Trophoblast cell (in vitro differentiated cells and primary cell): ENCODE measurements around the gene BPIFB2.

Experiments
- DNase-seq, 2 donors: peaks; one replicate each; pipeline ENCODE4 v3.0.0-alpha.2; 2016
- H2AFZ ChIP-seq: 2 replicates; pipeline ENCODE4 v1.6.1; 2013; ENCODE audit warnings: low read length, moderate library complexity, mild to moderate bottlenecking; ENCODE audit not compliant: insufficient read depth, poor library complexity
- H2AK5ac ChIP-seq: 2 replicates; pipeline ENCODE4 v1.6.1; 2013; ENCODE audit warnings: mild to moderate bottlenecking, low read length
- H2BK120ac ChIP-seq: 2 replicates; pipeline ENCODE4 v1.6.1; 2013; ENCODE audit warnings: low read length, mild to moderate bottlenecking, moderate library complexity; ENCODE audit not compliant: insufficient read depth, poor library complexity
- H2BK12ac ChIP-seq: 2 replicates; pipeline ENCODE4 v1.6.1; 2013; ENCODE audit warnings: mild to moderate bottlenecking, low read length, moderate library complexity
- H2BK5ac ChIP-seq: 2 replicates; pipeline ENCODE4 v1.6.1; 2013; ENCODE audit warnings: low read length, low read depth, moderate library complexity, mild to moderate bottlenecking; ENCODE audit not compliant: poor library complexity
- H3K14ac ChIP-seq: 2 replicates; pipeline ENCODE4 v1.6.1; 2013; ENCODE audit warnings: mild to moderate bottlenecking, low read length
- H3K18ac ChIP-seq: 2 replicates; pipeline ENCODE4 v1.6.1; 2013; ENCODE audit warnings: mild to moderate bottlenecking, low read length
- H3K23ac ChIP-seq: 2 replicates; pipeline ENCODE4 v1.6.1; 2013; ENCODE audit warnings: low read length
- H3K27ac ChIP-seq: 2 replicates; pipeline ENCODE4 v1.5.1; 2013; ENCODE audit warnings: low read depth, mild to moderate bottlenecking, inconsistent platforms, low read length, moderate library complexity
- H3K27me3 ChIP-seq: 2 replicates; pipeline ENCODE4 v1.6.1; 2013; ENCODE audit warnings: inconsistent platforms, mild to moderate bottlenecking, low read length, moderate library complexity; ENCODE audit not compliant: insufficient read depth
- H3K36me3 ChIP-seq, 2 experiments: 1 replicate in 1 of 2; 2 replicates in 1 of 2; pipeline ENCODE4 v1.6.1; 2013; ENCODE audit warnings: low read length in 2 of 2, mild to moderate bottlenecking in 2 of 2, moderate library complexity in 1 of 2; ENCODE audit not compliant: insufficient read depth in 2 of 2, control insufficient read depth in 1 of 2
- H3K4ac ChIP-seq: 2 replicates; pipeline ENCODE4 v1.6.1; 2013; ENCODE audit warnings: low read depth, mild to moderate bottlenecking, low read length, moderate library complexity
- H3K4me1 ChIP-seq, 2 experiments: 1 replicate in 1 of 2; 2 replicates in 1 of 2; pipeline ENCODE4 v1.6.1; 2013; ENCODE audit warnings: low read length in 2 of 2, mild to moderate bottlenecking in 2 of 2, moderate library complexity in 1 of 2; ENCODE audit not compliant: insufficient read depth in 2 of 2, control insufficient read depth in 1 of 2
- H3K4me2 ChIP-seq: 2 replicates; pipeline ENCODE4 v1.6.1; 2013; ENCODE audit warnings: inconsistent platforms, mild to moderate bottlenecking, low read length, moderate library complexity
- H3K4me3 ChIP-seq: 2 replicates; pipeline ENCODE4 v1.5.1; 2013; ENCODE audit warnings: mild to moderate bottlenecking, low read depth, low read length, inconsistent platforms
- H3K79me1 ChIP-seq: one replicate; pipeline ENCODE4 v1.6.1; 2013; ENCODE audit warnings: low read length
- H3K79me2 ChIP-seq: 2 replicates; pipeline ENCODE4 v1.6.1; 2013; ENCODE audit warnings: low read length, mild to moderate bottlenecking; ENCODE audit not compliant: control insufficient read depth, insufficient read depth, poor library complexity
- H3K9ac ChIP-seq: 2 replicates; pipeline ENCODE4 v1.6.1; 2013; ENCODE audit warnings: mild to moderate bottlenecking, low read length
- H3K9me3 ChIP-seq: 2 replicates; pipeline ENCODE4 v1.6.1; 2013; ENCODE audit warnings: low read depth, mild to moderate bottlenecking, control low read depth, inconsistent platforms, low read length; ENCODE audit not compliant: insufficient read depth
- H4K12ac ChIP-seq: 2 replicates; pipeline ENCODE4 v1.6.1; 2013; ENCODE audit warnings: low read depth, mild to moderate bottlenecking, low read length, moderate library complexity
- H4K8ac ChIP-seq: 2 replicates; pipeline ENCODE4 v1.6.1; 2013; ENCODE audit warnings: low read depth, mild to moderate bottlenecking, low read length, moderate library complexity
- H4K91ac ChIP-seq: one replicate; pipeline ENCODE4 v1.6.1; 2013; ENCODE audit warnings: low read depth, mild to moderate bottlenecking, low read length, moderate library complexity
- WGBS: extraction: QIAGEN DNeasy Blood & Tissue Kit; methylation state at CpG from one replicate; pipeline ENCODE4 v1.1.7; 2013; ENCODE audit warnings: missing lambda C conversion rate; ENCODE audit not compliant: insufficient read length, insufficient coverage; ENCODE audit errors: extremely low coverage; 5-methylcytosine and 5-hydroxymethylcytosine counted together

Gene BPIFB2

GRCh38 chr20:33072362-33072761 lies 64.9 kb downstream of the BPIFB2 start:
- H3K23ac ChIP-seq = no peak overlapping the region
- H3K4ac ChIP-seq = no peak overlapping the region
- no peak overlapping the region for H2BK120ac ChIP-seq
- no peak overlapping the region for H3K27ac ChIP-seq
- H2BK5ac ChIP-seq = no peak overlapping the region
- no peaks in the 10 kb centered on the region for H3K9me3 ChIP-seq
- no peak overlapping the region for H2BK12ac ChIP-seq
- H3K4me3 ChIP-seq = no peak overlapping the region
- no peak overlapping the region for H2AFZ ChIP-seq
- DNase-seq = no peak
- no peaks in the 10 kb centered on the region for H3K27me3 ChIP-seq
- no peak overlapping the region for H4K8ac ChIP-seq
- no peak overlapping the region for H4K91ac ChIP-seq
- H3K4me2 ChIP-seq = no peak overlapping the region
- H3K14ac ChIP-seq = no peak overlapping the region
- no peaks in the 10 kb centered on the region for H3K79me1 ChIP-seq
- no CpG with 5 or more reads among the region's 4 CpGs for WGBS
- no peak overlapping the region for H2AK5ac ChIP-seq
- no peaks in the 10 kb centered on the region for H3K79me2 ChIP-seq
- H3K36me3 ChIP-seq = no peaks in the 10 kb centered on the region
- H3K18ac ChIP-seq = no peak overlapping the region
- H4K12ac ChIP-seq = no peak overlapping the region
- H3K4me1 ChIP-seq = peaks cover 6 to 9% of the 10 kb centered on the region in 2 experiments
- no peak overlapping the region for H3K9ac ChIP-seq

GRCh38 chr20:33072813-33073212 lies 65.3 kb downstream of the BPIFB2 start:
- H3K9ac ChIP-seq = no peak overlapping the region
- no peak overlapping the region for H2BK120ac ChIP-seq
- WGBS = no CpG with 5 or more reads among the region's 2 CpGs
- H4K8ac ChIP-seq = no peak overlapping the region
- no peak overlapping the region for H3K14ac ChIP-seq
- H3K18ac ChIP-seq = no peak overlapping the region
- H2BK12ac ChIP-seq = no peak overlapping the region
- peaks cover 6 to 9% of the 10 kb centered on the region in 2 experiments for H3K4me1 ChIP-seq
- H3K36me3 ChIP-seq = no peaks in the 10 kb centered on the region
- H4K12ac ChIP-seq = no peak overlapping the region
- no peak for DNase-seq
- no peak overlapping the region for H2BK5ac ChIP-seq
- H2AK5ac ChIP-seq = no peak overlapping the region
- no peak overlapping the region for H3K27ac ChIP-seq
- no peak overlapping the region for H2AFZ ChIP-seq
- no peak overlapping the region for H4K91ac ChIP-seq
- H3K9me3 ChIP-seq = no peaks in the 10 kb centered on the region
- H3K79me1 ChIP-seq = no peaks in the 10 kb centered on the region
- no peak overlapping the region for H3K4me3 ChIP-seq
- no peak overlapping the region for H3K23ac ChIP-seq
- H3K4ac ChIP-seq = no peak overlapping the region
- no peaks in the 10 kb centered on the region for H3K27me3 ChIP-seq
- H3K79me2 ChIP-seq = no peaks in the 10 kb centered on the region
- H3K4me2 ChIP-seq = no peak overlapping the region
